GM06990 (cell line): Measurements from ENCODE around the gene NFKBIZ.

Experiments used
- DNase-seq: peaks from one replicate; pipeline ENCODE4 v3.0.0-alpha.2; 2011; ENCODE audit not compliant: insufficient read length; ENCODE audit errors: extremely low read depth
- H3K27me3 ChIP-seq: replicated peaks from 2 replicates; pipeline ENCODE4 v1.6.0; 2011; ENCODE audit warnings: low read length; ENCODE audit not compliant: control insufficient read depth, insufficient read depth
- H3K36me3 ChIP-seq: 2 replicates; pipeline ENCODE4 v1.5.1; 2011; ENCODE audit warnings: low read length; ENCODE audit not compliant: control insufficient read depth, insufficient read depth
- H3K4me3 ChIP-seq: replicated peaks from 2 replicates; pipeline ENCODE4 v1.5.1; 2011; ENCODE audit warnings: low read depth, mild to moderate bottlenecking, control low read depth, low read length
- CTCF ChIP-seq: IDR thresholded peaks from 2 replicates; pipeline ENCODE4 v1.5.1; 2011; ENCODE audit warnings: low read length, control low read depth, mild to moderate bottlenecking, inconsistent platforms; ENCODE audit not compliant: insufficient read depth, poor library complexity, severe bottlenecking

NFKBIZ gene

GRCh38 chr3:101806491-101806890, 42.8 kb upstream of the NFKBIZ start:
- H3K4me3 ChIP-seq: no peak overlapping the region
- DNase-seq: no peak
- H3K27me3 ChIP-seq: no peaks in the 10 kb centered on the region
- TF ChIP-seq CTCF: no peak
- no peaks in the 10 kb centered on the region; the same call in 1 of the 2 replicates for H3K36me3 ChIP-seq

GRCh38 chr3:101807888-101808287, 41.4 kb upstream of the NFKBIZ start:
- Histone ChIP-seq H3K4me3 (no peak overlapping the region), H3K36me3 (no peaks in the 10 kb centered on the region; the same call in 1 of the 2 replicates), H3K27me3 (no peaks in the 10 kb centered on the region)
- no peak for TF ChIP-seq CTCF
- DNase-seq: no peak

- no peak for DNase-seq
- H3K27me3 ChIP-seq: no peaks in the 10 kb centered on the region
- no peaks in the 10 kb centered on the region for H3K36me3 ChIP-seq
- H3K4me3 ChIP-seq: no peak overlapping the region
- TF ChIP-seq CTCF: peak; percentile 66
These were observed 39.9 kb upstream of the NFKBIZ start for GRCh38 chr3:101809178-101810021.

GRCh38 chr3:101810022-101810418, 39.3 kb upstream of the NFKBIZ start:
- TF ChIP-seq CTCF: no peak
- no peak for DNase-seq
- no peak overlapping the region for H3K4me3 ChIP-seq

GRCh38 chr3:101811875-101812274, 37.4 kb upstream of the NFKBIZ start:
- Histone ChIP-seq H3K36me3 (no peaks in the 10 kb centered on the region), H3K27me3 (no peaks in the 10 kb centered on the region), H3K4me3 (no peak overlapping the region)
- DNase-seq: no peak
- TF ChIP-seq CTCF: no peak

More at GRCh38 chr3:101810022-101810418, 39.3 kb upstream of the NFKBIZ start:
- no peaks in the 10 kb centered on the region for H3K36me3 ChIP-seq
- no peaks in the 10 kb centered on the region for H3K27me3 ChIP-seq

GRCh38 chr3:101812895-101813294, 36.4 kb upstream of the NFKBIZ start:
- DNase-seq: no peak
- H3K36me3 ChIP-seq: peaks cover 2% of the 10 kb centered on the region; the same call in 1 of the 2 replicates
- no peak for TF ChIP-seq CTCF
- H3K27me3 ChIP-seq: no peaks in the 10 kb centered on the region
- H3K4me3 ChIP-seq: no peak overlapping the region
